Hepatocyte (in vitro differentiated cells): ENCODE results near the gene PTDSS2. TPM values are rescaled to one million over a fixed set of nuclear protein-coding genes. Genes with fewer than 3 reads are reported as not detected.

Source experiments
- DNase-seq: peaks from one replicate; pipeline ENCODE4 v3.0.0-alpha.2; 2016; ENCODE audit warnings: low spot score
- H2AFZ ChIP-seq: fragments of 200-600 bp; sonication (generic); 2 replicates; pipeline ENCODE4 v1.6.0; 2016; ENCODE audit warnings: antibody characterized with exemption, mild to moderate bottlenecking
- H3K27ac ChIP-seq: fragments of 200-600 bp; sonication (generic); 2 replicates; pipeline ENCODE4 v1.5.1; 2016; ENCODE audit warnings: mild to moderate bottlenecking
- H3K27me3 ChIP-seq: fragments of 200-600 bp; sonication (generic); 2 replicates; pipeline ENCODE4 v1.6.1; 2016
- H3K36me3 ChIP-seq: fragments of 200-600 bp; sonication (generic); replicated peaks from 2 replicates; pipeline ENCODE4 v1.5.1; 2016; ENCODE audit warnings: low read depth; ENCODE audit not compliant: insufficient read depth
- H3K4me1 ChIP-seq: fragments of 200-600 bp; sonication (generic); 2 replicates; pipeline ENCODE4 v1.5.1; 2016; ENCODE audit warnings: mild to moderate bottlenecking, moderate library complexity; ENCODE audit not compliant: insufficient read depth
- H3K4me2 ChIP-seq: fragments of 200-600 bp; sonication (generic); 2 replicates; pipeline ENCODE4 v1.6.0; 2016
- H3K4me3 ChIP-seq: fragments of 200-600 bp; sonication (generic); 2 replicates; pipeline ENCODE4 v1.5.1; 2016; ENCODE audit warnings: mild to moderate bottlenecking
- H3K79me2 ChIP-seq: fragments of 200-600 bp; sonication (generic); 2 replicates; pipeline ENCODE4 v1.6.0; 2017; ENCODE audit warnings: mild to moderate bottlenecking
- H3K9me2 ChIP-seq: fragments of 200-600 bp; sonication (generic); replicated peaks from 2 replicates; pipeline ENCODE4 v1.6.0; 2017; ENCODE audit warnings: mild to moderate bottlenecking; ENCODE audit not compliant: insufficient read depth
- H3K9me3 ChIP-seq: fragments of 200-600 bp; sonication (generic); 2 replicates; pipeline ENCODE4 v1.5.1; 2016; ENCODE audit warnings: low read depth, mild to moderate bottlenecking
- H4K20me1 ChIP-seq: fragments of 200-600 bp; sonication (generic); 2 replicates; pipeline ENCODE4 v1.6.0; 2016; ENCODE audit warnings: mild to moderate bottlenecking; ENCODE audit not compliant: insufficient read depth, poor library complexity, severe bottlenecking
- EZH2 ChIP-seq: fragments of 200-600 bp; sonication (generic); IDR thresholded peaks from 2 replicates; pipeline ENCODE4 v1.6.1; 2016; ENCODE audit warnings: antibody characterized with exemption, mild to moderate bottlenecking, borderline replicate concordance
- EZH2phosphoT487 ChIP-seq: fragments of 200-600 bp; sonication (generic); IDR thresholded peaks from one replicate; pipeline ENCODE4 v1.6.1; 2018; ENCODE audit warnings: antibody characterized with exemption, mild to moderate bottlenecking, low read depth, moderate library complexity; ENCODE audit not compliant: unreplicated experiment, severe bottlenecking
- WGBS: methylation state at CpG from one replicate; pipeline ENCODE4 v1.1.6; 2016; ENCODE audit warnings: low lambda C conversion rate; ENCODE audit errors: missing lambda C conversion rate; 5-methylcytosine and 5-hydroxymethylcytosine counted together
- polyA plus RNA-seq: library from polyadenylated mRNA; unstranded; fragments of >200 nt; fragmentation: Nextera tagmentation; extraction: Ambion mirVana; gene quantifications from 2 replicates; pipeline ENCODE4 v1.2.1, GENCODE V29; 2016
- total RNA-seq: library from RNA; depleted of rRNA; stranded (reverse); fragments of >200 nt; gene quantifications from 2 replicates; pipeline ENCODE4 v1.2.3, GENCODE V29; 2014
- TF ChIP-seq, protein P1 (sequence below): fragments of 200-600 bp; sonication (generic); IDR thresholded peaks from 2 replicates; pipeline ENCODE4 v1.5.1; 2016; ENCODE audit warnings: antibody characterized with exemption, mild to moderate bottlenecking; ENCODE audit not compliant: poor library complexity

PTDSS2 gene
- total and polyA plus RNA-seq, 2 experiments from 2014 or later, result 31.5 to 50.8 TPM

DNA sequence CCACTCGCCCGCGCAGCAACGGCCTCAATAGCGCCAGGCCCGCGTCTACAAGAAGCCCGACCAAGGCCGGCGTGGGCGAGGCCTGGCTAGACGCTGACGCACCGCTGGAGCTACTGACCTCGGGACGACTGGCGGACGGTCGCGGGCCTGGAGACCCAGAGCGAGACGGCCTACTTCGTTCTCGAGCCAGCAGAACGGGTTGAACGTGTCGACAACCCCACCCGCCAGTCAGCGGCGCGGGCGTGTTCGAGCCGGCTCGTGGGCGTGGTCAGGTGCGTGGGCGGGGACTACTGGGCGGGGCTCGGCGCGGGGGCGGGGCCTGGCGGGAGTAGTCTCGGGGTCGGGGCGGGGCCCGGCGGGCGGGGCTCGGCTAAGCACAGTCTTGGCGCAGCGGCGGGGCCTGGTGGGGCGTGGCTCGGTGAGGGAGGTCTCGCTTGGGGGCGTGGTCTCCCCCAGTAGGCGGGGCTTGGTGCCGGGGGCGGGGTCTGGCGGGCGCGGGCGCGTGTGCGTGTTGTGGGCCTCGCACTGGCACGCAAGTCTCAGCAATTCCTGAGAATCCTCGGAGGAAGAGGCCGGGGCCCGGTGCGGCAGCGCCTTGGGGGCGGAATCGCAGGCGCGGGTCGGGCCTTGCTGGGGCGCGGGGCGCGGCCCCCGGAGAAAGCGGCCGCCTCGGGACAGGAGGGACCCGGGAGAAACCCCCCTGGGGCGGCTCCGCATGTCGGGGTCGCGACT lies 57.1 kb downstream of the PTDSS2 start, which contains the start of gene RNH1:
Gene RNH1 (minus strand): TSS at position 248 of the 732 bp plus-strand sequence. CDS start 5,080 bp downstream, outside the sequence.
- no peaks in the 10 kb centered on the region for H3K9me3 ChIP-seq
- peaks cover 56% of the 10 kb centered on the region for H3K79me2 ChIP-seq
- H3K27me3 ChIP-seq, result no peaks in the 10 kb centered on the region
- peak within 1 kb of the TSS; percentile 100 for H3K27ac ChIP-seq
- peak; percentile 99 for DNase-seq
- H3K4me1 ChIP-seq, result peaks cover 16% of the 10 kb centered on the region
- peak within 1 kb of the TSS; percentile 95 for H3K4me2 ChIP-seq
- H2AFZ ChIP-seq, result peak within 1 kb of the TSS; percentile 73
- peaks cover 8% of the 10 kb centered on the region for H4K20me1 ChIP-seq
- no peaks in the 10 kb centered on the region for H3K9me2 ChIP-seq
- H3K4me3 ChIP-seq, result peak within 1 kb of the TSS; percentile 76
- TF ChIP-seq EZH2phosphoT487 (no peak), EZH2 (no peak)
- TF ChIP-seq, protein P1, sequence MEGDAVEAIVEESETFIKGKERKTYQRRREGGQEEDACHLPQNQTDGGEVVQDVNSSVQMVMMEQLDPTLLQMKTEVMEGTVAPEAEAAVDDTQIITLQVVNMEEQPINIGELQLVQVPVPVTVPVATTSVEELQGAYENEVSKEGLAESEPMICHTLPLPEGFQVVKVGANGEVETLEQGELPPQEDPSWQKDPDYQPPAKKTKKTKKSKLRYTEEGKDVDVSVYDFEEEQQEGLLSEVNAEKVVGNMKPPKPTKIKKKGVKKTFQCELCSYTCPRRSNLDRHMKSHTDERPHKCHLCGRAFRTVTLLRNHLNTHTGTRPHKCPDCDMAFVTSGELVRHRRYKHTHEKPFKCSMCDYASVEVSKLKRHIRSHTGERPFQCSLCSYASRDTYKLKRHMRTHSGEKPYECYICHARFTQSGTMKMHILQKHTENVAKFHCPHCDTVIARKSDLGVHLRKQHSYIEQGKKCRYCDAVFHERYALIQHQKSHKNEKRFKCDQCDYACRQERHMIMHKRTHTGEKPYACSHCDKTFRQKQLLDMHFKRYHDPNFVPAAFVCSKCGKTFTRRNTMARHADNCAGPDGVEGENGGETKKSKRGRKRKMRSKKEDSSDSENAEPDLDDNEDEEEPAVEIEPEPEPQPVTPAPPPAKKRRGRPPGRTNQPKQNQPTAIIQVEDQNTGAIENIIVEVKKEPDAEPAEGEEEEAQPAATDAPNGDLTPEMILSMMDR, result no peak
- H3K36me3 ChIP-seq, result no peaks in the 10 kb centered on the region
- WGBS, result 4% methylated on average over 29 of the region's 93 CpGs

DNA sequence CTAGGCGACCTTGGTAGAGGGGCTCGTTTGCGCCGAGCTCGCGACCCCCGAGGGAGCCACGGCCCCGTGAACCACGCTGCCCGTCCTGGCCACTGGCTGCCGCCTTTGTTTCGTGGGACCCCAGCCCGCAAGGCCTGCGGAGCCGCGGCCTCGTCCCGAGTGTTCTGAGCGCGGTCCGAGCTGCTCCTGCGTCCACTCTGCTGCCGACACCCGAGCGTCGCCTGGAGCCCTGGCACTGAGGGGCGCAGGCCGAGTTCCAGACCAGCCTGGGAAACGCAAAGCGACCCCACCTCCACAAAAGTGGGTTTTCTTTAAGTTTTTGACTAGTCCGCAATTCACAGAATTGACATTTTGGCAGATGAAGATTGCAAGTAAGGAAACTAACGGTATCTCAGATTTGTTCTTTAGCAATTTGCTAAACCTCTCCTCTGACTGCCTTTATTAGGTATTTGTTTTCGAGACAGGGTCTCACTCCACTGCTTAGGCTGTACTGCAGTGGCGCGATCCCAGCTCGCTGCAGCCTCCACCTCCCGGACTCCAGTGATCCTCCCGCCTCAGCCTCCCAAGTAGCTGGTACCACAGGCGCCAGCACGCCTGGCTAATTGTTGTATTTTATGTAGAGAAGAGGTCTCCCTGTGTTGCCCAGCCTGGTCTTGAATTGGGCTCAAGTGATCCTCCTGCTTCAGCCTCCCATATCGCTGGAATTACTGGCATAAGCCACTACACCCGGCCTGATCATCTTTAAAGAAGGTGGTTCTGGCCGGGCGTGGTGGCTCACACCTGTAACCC lies 57.8 kb downstream of the PTDSS2 start:
- TF ChIP-seq EZH2phosphoT487 (no peak), EZH2 (no peak)
- TF ChIP-seq, protein P1, result no peak
- WGBS, result 47% methylated on average over 35 of the region's 45 CpGs

GRCh38 chr11:508956-509355 lies 58.9 kb downstream of the PTDSS2 start:
- H3K4me2 ChIP-seq, result no peak overlapping the region
- TF ChIP-seq EZH2 (no peak), EZH2phosphoT487 (no peak)
- TF ChIP-seq, protein P1, result no peak
- H3K9me2 ChIP-seq, result no peaks in the 10 kb centered on the region
- no peak overlapping the region for H3K27ac ChIP-seq
- H3K27me3 ChIP-seq, result no peaks in the 10 kb centered on the region
- 98% methylated on average over 5 of the region's 5 CpGs for WGBS
- H3K4me1 ChIP-seq, result peaks cover 12% of the 10 kb centered on the region
- no peak overlapping the region for H3K4me3 ChIP-seq
- peaks cover 8% of the 10 kb centered on the region for H4K20me1 ChIP-seq
- peaks cover 38% of the 10 kb centered on the region for H3K79me2 ChIP-seq
- no peaks in the 10 kb centered on the region for H3K36me3 ChIP-seq
- H3K9me3 ChIP-seq, result no peaks in the 10 kb centered on the region
- no peak overlapping the region for H2AFZ ChIP-seq
- DNase-seq, result no peak

More for the DNA sequence above, 57.8 kb downstream of the PTDSS2 start:
- Histone ChIP-seq H3K27me3 (no peaks in the 10 kb centered on the region), H3K4me2 (peak overlapping the region; percentile 95), H4K20me1 (peaks cover 8% of the 10 kb centered on the region), H3K4me3 (peak overlapping the region; percentile 52), H3K36me3 (no peaks in the 10 kb centered on the region), H3K9me2 (no peaks in the 10 kb centered on the region), H3K27ac (peak overlapping the region; percentile 94), H3K79me2 (peaks cover 48% of the 10 kb centered on the region), H3K4me1 (peaks cover 16% of the 10 kb centered on the region), H2AFZ (peak overlapping the region; percentile 73), H3K9me3 (no peaks in the 10 kb centered on the region)
- peak; percentile 44 for DNase-seq
